BLaER1 treated with 17β-estradiol and CSF1 and Interleukin-3, amounts not matched to agents 10 nM and 100 nM (cell line): ENCODE measurements around the gene CD33.
"Not testable (repeated sequence)": the region's sequence is repeated elsewhere in the genome, so short reads cannot be mapped to it uniquely, and the experiment has no call there.

Experiments
- H3K27ac ChIP-seq, 11 experiments: shearing (Covaris generic); formaldehyde crosslinking; 2 replicates each; pipeline ENCODE4 v1.8.1; 2022
- H3K27me3 ChIP-seq, 11 experiments: shearing (Covaris generic); formaldehyde crosslinking; 2 replicates each; pipeline ENCODE4 v1.8.1; 2022
- H3K36me3 ChIP-seq, 11 experiments: shearing (Covaris generic); formaldehyde crosslinking; 2 replicates each; pipeline ENCODE4 v1.8.1; 2022
- H3K4me1 ChIP-seq, 10 experiments: shearing (Covaris generic); formaldehyde crosslinking; 2 replicates each; pipeline ENCODE4 v1.8.1; 2022
- H3K4me2 ChIP-seq, 11 experiments: shearing (Covaris generic); formaldehyde crosslinking; 2 replicates each; pipeline ENCODE4 v1.8.1; 2022
- H3K4me3 ChIP-seq, 10 experiments: shearing (Covaris generic); formaldehyde crosslinking; 2 replicates each; pipeline ENCODE4 v1.8.1; 2022
- H3K9ac ChIP-seq, 11 experiments: shearing (Covaris generic); formaldehyde crosslinking; 2 replicates each; pipeline ENCODE4 v1.8.1; 2022
- H3K9me3 ChIP-seq, 11 experiments: shearing (Covaris generic); formaldehyde crosslinking; replicated peaks in 1 of 11; 2 replicates each; pipeline ENCODE4 v1.8.1; 2022
- H4K20me1 ChIP-seq, 11 experiments: shearing (Covaris generic); formaldehyde crosslinking; 2 replicates each; pipeline ENCODE4 v1.8.1; 2022
- Cebpa-rat ChIP-seq, 11 experiments: shearing (Covaris generic); IDR thresholded peaks; 2 replicates each; pipeline ENCODE4 v1.8.1; 2022

The CD33 gene

DNA sequence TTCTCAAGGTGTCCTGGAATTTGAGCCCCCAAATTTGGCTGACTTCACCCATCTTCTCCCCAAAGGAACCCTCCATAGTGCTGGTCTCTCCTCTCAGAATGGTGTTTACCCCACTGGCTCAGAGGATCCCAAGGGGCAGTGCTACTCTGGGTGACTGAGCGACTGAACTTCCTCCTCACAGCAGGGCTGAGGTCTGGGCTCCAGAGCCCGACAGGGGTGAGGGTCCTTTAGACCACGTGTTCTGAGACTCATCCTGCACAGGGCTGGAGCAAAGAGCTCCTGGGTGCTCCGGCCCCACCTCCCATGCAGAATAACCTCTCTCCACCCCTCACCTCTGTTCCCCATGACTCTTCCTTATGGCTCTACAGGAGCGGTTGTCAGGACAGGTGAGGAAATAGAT is 23.2 kb upstream of the CD33 start:
- Histone ChIP-seq H3K36me3 (no peaks in the 10 kb centered on the region), H3K4me1 (peaks cover 34 to 55% (median 46%) of the 10 kb centered on the region in 10 experiments), H3K27me3 (no peaks in the 10 kb centered on the region), H3K4me3 (no peak overlapping the region), H3K9me3 (no peaks in the 10 kb centered on the region), H4K20me1 (no peaks in the 10 kb centered on the region), H3K9ac (peak overlapping the region in 3 of 11 experiments; percentile 7 to 27 (median 13); a peak in 1 of 22 replicates), H3K4me2 (peak overlapping the region; percentile 37 to 85 (median 76)), H3K27ac (peak overlapping the region in 6 of 11 experiments; percentile 1 to 48 (median 37); a peak in 6 of 22 replicates)
- TF ChIP-seq Cebpa-rat (IDR thresholded peaks at IDR 0.05): no peak

GRCh38 chr19:51203916-51204315 is 21.0 kb upstream of the CD33 start:
- H3K9me3 ChIP-seq: no peaks in the 10 kb centered on the region
- peaks cover 34 to 72% (median 50%) of the 10 kb centered on the region in 10 experiments for H3K4me1 ChIP-seq
- H3K27me3 ChIP-seq: no peaks in the 10 kb centered on the region
- H3K27ac ChIP-seq: peak overlapping the region in 8 of 11 experiments; percentile 0 to 48 (median 36); a peak in 9 of 22 replicates
- no peak overlapping the region for H3K9ac ChIP-seq
- peak overlapping the region; percentile 40 to 83 (median 66); a peak in 21 of 22 replicates for H3K4me2 ChIP-seq
- no peak for TF ChIP-seq Cebpa-rat (IDR thresholded peaks at IDR 0.05)
- H4K20me1 ChIP-seq: no peaks in the 10 kb centered on the region
- no peak overlapping the region for H3K4me3 ChIP-seq
- H3K36me3 ChIP-seq: no peaks in the 10 kb centered on the region

- Histone ChIP-seq H3K27me3 (no peaks in the 10 kb centered on the region), H4K20me1 (no peaks in the 10 kb centered on the region), H3K27ac (peak overlapping the region in 8 of 11 experiments; percentile 0 to 48 (median 36); a peak in 9 of 22 replicates)
Observed at GRCh38 chr19:51204321-51204720, 20.6 kb upstream of the CD33 start.

DNA sequence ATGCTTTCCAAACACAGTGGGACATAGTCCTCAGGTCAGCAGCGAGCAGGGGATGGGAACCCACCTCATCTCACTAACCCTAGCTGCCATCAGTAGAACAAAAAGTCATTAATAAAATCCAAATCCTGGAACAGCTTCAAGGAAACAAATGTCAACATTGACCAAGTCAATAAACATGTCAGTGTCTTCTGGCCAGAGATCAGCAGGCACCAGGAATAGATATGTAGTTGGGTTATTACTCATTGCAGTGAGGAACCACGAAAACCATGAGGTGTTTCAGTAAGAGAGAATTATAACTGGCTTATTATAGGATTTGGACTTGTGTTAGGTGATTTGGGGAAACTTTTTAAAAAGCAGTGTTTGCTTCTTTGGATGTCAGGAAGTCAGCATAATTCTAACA is 17.1 kb upstream of the CD33 start:
- no peak for TF ChIP-seq Cebpa-rat (IDR thresholded peaks at IDR 0.05)
- Histone ChIP-seq H3K36me3 (no peaks in the 10 kb centered on the region), H3K4me2 (peak overlapping the region in 6 of 11 experiments; percentile 18 to 61 (median 41); a peak in 10 of 22 replicates), H3K4me3 (no peak overlapping the region), H3K27ac (no peak overlapping the region), H3K9me3 (no peaks in the 10 kb centered on the region), H3K9ac (no peak overlapping the region), H4K20me1 (no peaks in the 10 kb centered on the region), H3K4me1 (peaks cover 27 to 74% (median 53%) of the 10 kb centered on the region in 10 experiments), H3K27me3 (no peaks in the 10 kb centered on the region)

More at GRCh38 chr19:51204321-51204720, 20.6 kb upstream of the CD33 start:
- no peak overlapping the region for H3K4me3 ChIP-seq
- peaks cover 34 to 72% (median 50%) of the 10 kb centered on the region in 10 experiments for H3K4me1 ChIP-seq
- H3K9ac ChIP-seq: no peak overlapping the region
- no peaks in the 10 kb centered on the region for H3K9me3 ChIP-seq
- no peaks in the 10 kb centered on the region for H3K36me3 ChIP-seq
- no peak for TF ChIP-seq Cebpa-rat (IDR thresholded peaks at IDR 0.05)
- peak overlapping the region; percentile 40 to 83 (median 66); a peak in 21 of 22 replicates for H3K4me2 ChIP-seq

GRCh38 chr19:51210191-51210784 is 14.6 kb upstream of the CD33 start:
- H3K9ac ChIP-seq: 0 out of 22 replicates have a peak overlapping the region, but pooled peaks of 2 of the 11 experiments have one; percentile 23 to 24
- peaks cover 0 to 5% (median 0%) of the 10 kb centered on the region in 11 experiments; a peak in 2 of 22 replicates for H3K36me3 ChIP-seq
- H3K9me3 ChIP-seq: peaks cover 7 to 11% (median 8%) of the 10 kb centered on the region in 11 experiments; a peak in 16 of 22 replicates
- no peak for TF ChIP-seq Cebpa-rat (IDR thresholded peaks at IDR 0.05)
- H3K4me1 ChIP-seq: peaks cover 10 to 64% (median 40%) of the 10 kb centered on the region in 10 experiments
- peak overlapping the region in 10 of 11 experiments; percentile 29 to 75 (median 63); a peak in 17 of 22 replicates for H3K27ac ChIP-seq
- H3K4me2 ChIP-seq: peak overlapping the region; percentile 51 to 85 (median 76)
- H3K4me3 ChIP-seq: no peak overlapping the region
- H4K20me1 ChIP-seq: no peaks in the 10 kb centered on the region
- H3K27me3 ChIP-seq: no peaks in the 10 kb centered on the region

- H3K4me1 ChIP-seq: peaks cover 10 to 64% (median 40%) of the 10 kb centered on the region in 10 experiments
- peaks cover 7 to 14% (median 9%) of the 10 kb centered on the region in 11 experiments; a peak in 17 of 22 replicates for H3K9me3 ChIP-seq
- peak overlapping the region; percentile 4 to 75 (median 62); a peak in 20 of 22 replicates for H3K27ac ChIP-seq
- H4K20me1 ChIP-seq, H3K36me3 ChIP-seq, H3K27me3 ChIP-seq: not testable (repeated sequence)
- peak overlapping the region in 4 of 11 experiments; percentile 23 to 50 (median 28); a peak in 4 of 22 replicates for H3K9ac ChIP-seq
- peak overlapping the region; percentile 51 to 85 (median 76) for H3K4me2 ChIP-seq
- peak overlapping the region in 2 of 10 experiments; percentile 31 to 34; a peak in 2 of 20 replicates for H3K4me3 ChIP-seq
Observed at GRCh38 chr19:51210874-51211361, 14.0 kb upstream of the CD33 start.

GRCh38 chr19:51211833-51212232 is 13.0 kb upstream of the CD33 start:
- peaks cover 7 to 14% (median 9%) of the 10 kb centered on the region in 11 experiments; a peak in 17 of 22 replicates for H3K9me3 ChIP-seq
- 0 out of 22 replicates have a peak overlapping the region, but pooled peaks of 1 of the 11 experiments have one; percentile 31 for H3K9ac ChIP-seq
- H4K20me1 ChIP-seq: no peaks in the 10 kb centered on the region
- H3K4me1 ChIP-seq: peaks cover 10 to 61% (median 39%) of the 10 kb centered on the region in 10 experiments
- peak overlapping the region in 6 of 11 experiments; percentile 60 to 74 (median 68); a peak in 9 of 22 replicates for H3K27ac ChIP-seq
- peaks cover 0 to 5% (median 0%) of the 10 kb centered on the region in 11 experiments; a peak in 2 of 22 replicates for H3K36me3 ChIP-seq
- no peak for TF ChIP-seq Cebpa-rat (IDR thresholded peaks at IDR 0.05)
- H3K4me3 ChIP-seq: 0 out of 20 replicates have a peak overlapping the region, but pooled peaks of 1 of the 10 experiments have one; percentile 34
- no peaks in the 10 kb centered on the region for H3K27me3 ChIP-seq
- H3K4me2 ChIP-seq: peak overlapping the region in 7 of 11 experiments; percentile 64 to 85 (median 79); a peak in 14 of 22 replicates

DNA sequence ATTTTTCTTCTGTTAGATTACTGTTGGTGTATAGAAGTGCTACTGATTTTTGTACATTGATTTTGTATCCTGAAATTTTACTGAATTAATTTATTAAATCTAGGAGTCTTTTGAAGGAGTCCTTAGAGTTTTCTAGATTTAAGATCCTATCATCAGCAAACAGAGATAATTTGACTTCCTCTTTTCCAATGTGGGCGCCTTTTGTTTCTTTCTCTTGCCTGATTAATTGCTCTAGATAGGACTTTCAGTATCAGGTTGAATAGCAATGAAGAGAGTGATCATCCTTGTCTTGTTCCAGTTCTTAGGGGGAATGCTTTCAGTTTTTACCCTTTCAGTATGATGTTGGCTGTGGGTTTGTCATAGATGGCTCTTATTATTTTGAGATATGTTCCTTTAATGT is 5.6 kb upstream of the CD33 start:
- no peaks in the 10 kb centered on the region for H4K20me1 ChIP-seq
- no peak overlapping the region for H3K9ac ChIP-seq
- peaks cover 8 to 24% (median 12%) of the 10 kb centered on the region in 11 experiments; a peak in 17 of 22 replicates for H3K9me3 ChIP-seq
- H3K4me1 ChIP-seq: peaks cover 0 to 28% (median 5%) of the 10 kb centered on the region in 10 experiments; a peak in 15 of 20 replicates
- H3K27ac ChIP-seq: no peak overlapping the region; a peak in 1 of 22 replicates
- no peak for TF ChIP-seq Cebpa-rat (IDR thresholded peaks at IDR 0.05)
- peaks cover 0 to 5% (median 0%) of the 10 kb centered on the region in 11 experiments; a peak in 2 of 22 replicates for H3K36me3 ChIP-seq
- no peaks in the 10 kb centered on the region for H3K27me3 ChIP-seq
- peak overlapping the region in 4 of 11 experiments; percentile 6 to 57 (median 38); a peak in 6 of 22 replicates for H3K4me2 ChIP-seq
- no peak overlapping the region for H3K4me3 ChIP-seq

GRCh38 chr19:51219971-51220370 is 4.9 kb upstream of the CD33 start:
- H3K9ac ChIP-seq: no peak overlapping the region
- no peaks in the 10 kb centered on the region for H4K20me1 ChIP-seq
- no peak for TF ChIP-seq Cebpa-rat (IDR thresholded peaks at IDR 0.05)
- H3K4me3 ChIP-seq: no peak overlapping the region
- no peaks in the 10 kb centered on the region for H3K27me3 ChIP-seq
- H3K36me3 ChIP-seq: peaks cover 0 to 1% (median 0%) of the 10 kb centered on the region in 11 experiments; a peak in 2 of 22 replicates
- peaks cover 1 to 19% (median 5%) of the 10 kb centered on the region in 11 experiments; a peak in 13 of 22 replicates for H3K9me3 ChIP-seq
- H3K4me1 ChIP-seq: peaks cover 0 to 35% (median 11%) of the 10 kb centered on the region in 10 experiments; a peak in 19 of 20 replicates
- H3K4me2 ChIP-seq: peak overlapping the region in 3 of 11 experiments; percentile 31 to 57 (median 44); a peak in 2 of 22 replicates
- no peak overlapping the region for H3K27ac ChIP-seq
